HepG2 (cell line): ENCODE data around the gene TSR1. TPM values are rescaled to one million over a fixed set of nuclear protein-coding genes. Genes with fewer than 3 reads are reported as not detected.

Source experiments
- ATF7-NPFF ChIP-seq: sonication (generic); formaldehyde crosslinking; IDR thresholded peaks from 2 replicates; pipeline ENCODE4 v1.8.1; 2023; ENCODE audit warnings: mild to moderate bottlenecking, low read depth, missing genetic modification reagents, moderate library complexity
- CAMTA2 ChIP-seq: sonication (generic); formaldehyde crosslinking; IDR thresholded peaks from 2 replicates; pipeline ENCODE4 v1.4.0; 2020; ENCODE audit warnings: mild to moderate bottlenecking, missing genetic modification reagents, borderline replicate concordance
- CENPX ChIP-seq: sonication (generic); formaldehyde crosslinking; IDR thresholded peaks from 2 replicates; pipeline ENCODE4 v1.9.0; 2021; ENCODE audit warnings: mild to moderate bottlenecking, missing genetic modification reagents, moderate library complexity
- CREBL2 ChIP-seq: sonication (generic); formaldehyde crosslinking; IDR thresholded peaks from 2 replicates; pipeline ENCODE4 v1.8.1; 2023; ENCODE audit warnings: missing genetic modification reagents, mild to moderate bottlenecking, borderline replicate concordance
- MED13 ChIP-seq: sonication (generic); formaldehyde crosslinking; IDR thresholded peaks from 2 replicates; pipeline ENCODE4 v1.5.0; 2020; ENCODE audit warnings: missing genetic modification reagents
- NFATC3 ChIP-seq: sonication (generic); formaldehyde crosslinking; IDR thresholded peaks from 2 replicates; pipeline ENCODE4 v1.5.1; 2020; ENCODE audit warnings: mild to moderate bottlenecking, missing genetic modification reagents
- POGZ ChIP-seq: sonication (generic); formaldehyde crosslinking; IDR thresholded peaks from 2 replicates; pipeline ENCODE4 v1.4.0; 2020; ENCODE audit warnings: mild to moderate bottlenecking, missing genetic modification reagents
- SPEN ChIP-seq: sonication (generic); formaldehyde crosslinking; IDR thresholded peaks from 2 replicates; pipeline ENCODE4 v1.5.1; 2020; ENCODE audit warnings: low read depth, mild to moderate bottlenecking, missing genetic modification reagents
- ZBTB7A ChIP-seq: sonication (generic); formaldehyde crosslinking; IDR thresholded peaks from 2 replicates; pipeline ENCODE4 v1.8.0; 2022; ENCODE audit warnings: mild to moderate bottlenecking, missing genetic modification reagents
- ZC3H13 ChIP-seq: sonication (generic); formaldehyde crosslinking; IDR thresholded peaks from 2 replicates; pipeline ENCODE4 v1.8.1; 2023; ENCODE audit warnings: mild to moderate bottlenecking, missing genetic modification reagents, moderate library complexity
- ZEB1 ChIP-seq: IDR thresholded peaks from 2 replicates; pipeline ENCODE4 v1.6.1; 2012; ENCODE audit warnings: mild to moderate bottlenecking, low read depth, inconsistent platforms; ENCODE audit not compliant: insufficient replicate concordance
- ZMAT3 ChIP-seq: sonication (generic); formaldehyde crosslinking; conservative IDR thresholded peaks from 2 replicates; pipeline ENCODE4 v1.7.0; 2021; ENCODE audit warnings: missing genetic modification reagents
- ZNF44 ChIP-seq: sonication (generic); formaldehyde crosslinking; IDR thresholded peaks from 2 replicates; pipeline ENCODE4 v1.5.1; 2020; ENCODE audit warnings: mild to moderate bottlenecking, missing genetic modification reagents
- ZNF512B ChIP-seq: sonication (generic); formaldehyde crosslinking; IDR thresholded peaks from 2 replicates; pipeline ENCODE4 v1.5.1; 2020; ENCODE audit warnings: missing genetic modification reagents, mild to moderate bottlenecking, borderline replicate concordance
- ZNF546 ChIP-seq: sonication (generic); formaldehyde crosslinking; conservative IDR thresholded peaks from 2 replicates; pipeline ENCODE4 v1.8.1; 2023; ENCODE audit warnings: mild to moderate bottlenecking, missing genetic modification reagents
- polyA plus RNA-seq, 8 experiments: library from polyadenylated mRNA; depleted of rRNA in 3 of 8; stranded (reverse) in 7 of 8; unstranded in 1 of 8; fragments of >200 nt; fragmentation: Illumina TruSeq in 4 of 8; extraction: Trizol in 4 of 8; gene quantifications; 2 replicates each; pipeline versions ENCODE4 v1.2.1 to v1.2.3, GENCODE V29; 2011 to 2016; ENCODE audit warnings: low read depth in 4 of 8, missing spikeins in 1 of 8, mixed read lengths in 1 of 8; ENCODE audit not compliant: insufficient read depth in 1 of 8
- total RNA-seq, 5 experiments: library from RNA; depleted of rRNA; stranded (reverse); fragments of >200 nt; fragmentation: Illumina TruSeq; extraction: Trizol; gene quantifications; 2 replicates each; pipeline ENCODE4 v1.2.3, GENCODE V29; 2016; ENCODE audit warnings: low read depth in 1 of 5
- TF ChIP-seq, protein P1 (sequence below): sonication (generic); formaldehyde crosslinking; IDR thresholded peaks from 2 replicates; pipeline ENCODE4 v1.4.0; 2020; ENCODE audit warnings: mild to moderate bottlenecking, missing genetic modification reagents
- TF ChIP-seq, protein P2 (sequence below): sonication (generic); formaldehyde crosslinking; IDR thresholded peaks from 2 replicates; pipeline ENCODE4 v1.5.0; 2020; ENCODE audit warnings: missing genetic modification reagents
- TF ChIP-seq, protein P3 (sequence below): conservative IDR thresholded peaks from 2 replicates; pipeline ENCODE4 v1.6.1; 2018; ENCODE audit warnings: missing genetic modification reagents

TSR1 gene
- total and polyA plus RNA-seq, 2 of the 13 experiments (the other 11 are each of a cell fraction or from before 2014, with no cell fraction given), result 7.1 to 65.8 TPM

GRCh38 chr17:2336852-2337543 lies 741 bp upstream of the TSR1 start, which contains the start of gene SGSM2 (continued):
- TF ChIP-seq, protein P1, sequence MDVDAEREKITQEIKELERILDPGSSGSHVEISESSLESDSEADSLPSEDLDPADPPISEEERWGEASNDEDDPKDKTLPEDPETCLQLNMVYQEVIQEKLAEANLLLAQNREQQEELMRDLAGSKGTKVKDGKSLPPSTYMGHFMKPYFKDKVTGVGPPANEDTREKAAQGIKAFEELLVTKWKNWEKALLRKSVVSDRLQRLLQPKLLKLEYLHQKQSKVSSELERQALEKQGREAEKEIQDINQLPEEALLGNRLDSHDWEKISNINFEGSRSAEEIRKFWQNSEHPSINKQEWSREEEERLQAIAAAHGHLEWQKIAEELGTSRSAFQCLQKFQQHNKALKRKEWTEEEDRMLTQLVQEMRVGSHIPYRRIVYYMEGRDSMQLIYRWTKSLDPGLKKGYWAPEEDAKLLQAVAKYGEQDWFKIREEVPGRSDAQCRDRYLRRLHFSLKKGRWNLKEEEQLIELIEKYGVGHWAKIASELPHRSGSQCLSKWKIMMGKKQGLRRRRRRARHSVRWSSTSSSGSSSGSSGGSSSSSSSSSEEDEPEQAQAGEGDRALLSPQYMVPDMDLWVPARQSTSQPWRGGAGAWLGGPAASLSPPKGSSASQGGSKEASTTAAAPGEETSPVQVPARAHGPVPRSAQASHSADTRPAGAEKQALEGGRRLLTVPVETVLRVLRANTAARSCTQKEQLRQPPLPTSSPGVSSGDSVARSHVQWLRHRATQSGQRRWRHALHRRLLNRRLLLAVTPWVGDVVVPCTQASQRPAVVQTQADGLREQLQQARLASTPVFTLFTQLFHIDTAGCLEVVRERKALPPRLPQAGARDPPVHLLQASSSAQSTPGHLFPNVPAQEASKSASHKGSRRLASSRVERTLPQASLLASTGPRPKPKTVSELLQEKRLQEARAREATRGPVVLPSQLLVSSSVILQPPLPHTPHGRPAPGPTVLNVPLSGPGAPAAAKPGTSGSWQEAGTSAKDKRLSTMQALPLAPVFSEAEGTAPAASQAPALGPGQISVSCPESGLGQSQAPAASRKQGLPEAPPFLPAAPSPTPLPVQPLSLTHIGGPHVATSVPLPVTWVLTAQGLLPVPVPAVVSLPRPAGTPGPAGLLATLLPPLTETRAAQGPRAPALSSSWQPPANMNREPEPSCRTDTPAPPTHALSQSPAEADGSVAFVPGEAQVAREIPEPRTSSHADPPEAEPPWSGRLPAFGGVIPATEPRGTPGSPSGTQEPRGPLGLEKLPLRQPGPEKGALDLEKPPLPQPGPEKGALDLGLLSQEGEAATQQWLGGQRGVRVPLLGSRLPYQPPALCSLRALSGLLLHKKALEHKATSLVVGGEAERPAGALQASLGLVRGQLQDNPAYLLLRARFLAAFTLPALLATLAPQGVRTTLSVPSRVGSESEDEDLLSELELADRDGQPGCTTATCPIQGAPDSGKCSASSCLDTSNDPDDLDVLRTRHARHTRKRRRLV (CRISPR knock-in tag), result no peak
- TF ChIP-seq SPEN, result no peak
- 0 out of 2 replicates have a peak, but pooled peaks have one; percentile 27 for TF ChIP-seq CAMTA2 (CRISPR knock-in tag)
- TF ChIP-seq ZC3H13 (CRISPR knock-in tag), result 0 out of 2 replicates have a peak, but pooled peaks have one; percentile 9
- TF ChIP-seq MED13 (CRISPR knock-in tag), result no peak
- TF ChIP-seq ZEB1, result no peak
- no peak for TF ChIP-seq ATF7-NPFF (CRISPR knock-in tag)
- TF ChIP-seq, protein P2, sequence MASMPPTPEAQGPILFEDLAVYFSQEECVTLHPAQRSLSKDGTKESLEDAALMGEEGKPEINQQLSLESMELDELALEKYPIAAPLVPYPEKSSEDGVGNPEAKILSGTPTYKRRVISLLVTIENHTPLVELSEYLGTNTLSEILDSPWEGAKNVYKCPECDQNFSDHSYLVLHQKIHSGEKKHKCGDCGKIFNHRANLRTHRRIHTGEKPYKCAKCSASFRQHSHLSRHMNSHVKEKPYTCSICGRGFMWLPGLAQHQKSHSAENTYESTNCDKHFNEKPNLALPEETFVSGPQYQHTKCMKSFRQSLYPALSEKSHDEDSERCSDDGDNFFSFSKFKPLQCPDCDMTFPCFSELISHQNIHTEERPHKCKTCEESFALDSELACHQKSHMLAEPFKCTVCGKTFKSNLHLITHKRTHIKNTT (CRISPR knock-in tag), result no peak
- no peak; the same call in 1 of the 2 replicates for TF ChIP-seq ZNF546 (CRISPR knock-in tag)
- TF ChIP-seq ZMAT3 (CRISPR knock-in tag), result no peak
- TF ChIP-seq NFATC3 (CRISPR knock-in tag), result no peak
- no peak for TF ChIP-seq ZNF512B (CRISPR knock-in tag)
- TF ChIP-seq CREBL2 (CRISPR knock-in tag), result 0 out of 2 replicates have a peak, but pooled peaks have one; percentile 8
- no peak for TF ChIP-seq ZBTB7A (CRISPR knock-in tag)
- peak; percentile 79; the same call in 1 of the 2 replicates for TF ChIP-seq ZNF44 (CRISPR knock-in tag)
- TF ChIP-seq CENPX (CRISPR knock-in tag), result no peak
- TF ChIP-seq POGZ (CRISPR knock-in tag), result no peak; the same call in 1 of the 2 replicates
- TF ChIP-seq, protein P3, sequence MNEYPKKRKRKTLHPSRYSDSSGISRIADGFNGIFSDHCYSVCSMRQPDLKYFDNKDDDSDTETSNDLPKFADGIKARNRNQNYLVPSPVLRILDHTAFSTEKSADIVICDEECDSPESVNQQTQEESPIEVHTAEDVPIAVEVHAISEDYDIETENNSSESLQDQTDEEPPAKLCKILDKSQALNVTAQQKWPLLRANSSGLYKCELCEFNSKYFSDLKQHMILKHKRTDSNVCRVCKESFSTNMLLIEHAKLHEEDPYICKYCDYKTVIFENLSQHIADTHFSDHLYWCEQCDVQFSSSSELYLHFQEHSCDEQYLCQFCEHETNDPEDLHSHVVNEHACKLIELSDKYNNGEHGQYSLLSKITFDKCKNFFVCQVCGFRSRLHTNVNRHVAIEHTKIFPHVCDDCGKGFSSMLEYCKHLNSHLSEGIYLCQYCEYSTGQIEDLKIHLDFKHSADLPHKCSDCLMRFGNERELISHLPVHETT, result no peak; the same call in 1 of the 2 replicates
